LNCAP (cell line): ENCODE results near the gene TMEM239.

Source experiments
- TF ChIP-seq, protein P1 (sequence below): fragments of 450-650 bp; IDR thresholded peaks from 2 replicates; pipeline ENCODE4 v1.5.1; 2017; ENCODE audit warnings: mild to moderate bottlenecking

TMEM239 gene

DNA sequence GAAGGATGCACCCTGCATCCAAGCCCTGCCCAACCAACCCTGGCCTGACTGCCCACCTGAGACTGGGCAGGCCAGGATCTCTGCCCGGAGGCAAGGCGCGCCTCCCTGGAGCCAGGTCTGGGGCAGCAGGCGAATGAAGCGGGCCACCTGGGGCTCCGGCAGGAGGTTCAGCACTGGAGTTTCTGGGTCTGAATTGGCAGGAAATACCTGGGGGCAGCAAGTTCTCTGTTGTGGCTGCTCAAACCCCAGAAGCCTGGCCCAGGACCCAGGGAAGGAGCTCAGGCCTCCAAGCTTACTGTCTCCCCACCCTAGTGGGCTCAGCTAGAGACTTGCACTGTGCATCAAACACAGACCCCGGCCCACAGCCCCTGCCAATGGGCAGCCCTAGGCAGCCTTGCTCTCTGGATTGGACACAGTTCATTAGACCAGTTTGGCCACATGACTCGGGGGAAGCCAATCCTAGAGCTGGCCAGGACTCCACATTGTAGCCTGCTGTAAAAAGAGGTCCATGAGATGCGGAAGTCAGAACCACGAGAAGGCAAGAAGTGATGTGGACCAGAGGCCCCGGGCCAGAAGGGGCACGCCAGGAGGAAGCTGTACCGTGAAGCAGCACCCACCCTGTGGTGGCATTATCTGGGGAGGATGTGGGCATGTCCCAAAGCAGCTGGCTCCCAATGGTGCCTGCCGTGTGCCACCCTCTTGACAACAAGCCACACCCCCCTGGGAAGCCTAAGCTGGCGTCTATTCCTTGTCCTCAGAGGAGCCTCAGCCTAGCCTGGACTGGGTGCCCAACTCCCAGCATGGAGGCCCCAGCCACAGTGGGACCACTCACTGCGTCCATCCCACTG lies 18.8 kb upstream of the TMEM239 start:
- TF ChIP-seq, protein P1, sequence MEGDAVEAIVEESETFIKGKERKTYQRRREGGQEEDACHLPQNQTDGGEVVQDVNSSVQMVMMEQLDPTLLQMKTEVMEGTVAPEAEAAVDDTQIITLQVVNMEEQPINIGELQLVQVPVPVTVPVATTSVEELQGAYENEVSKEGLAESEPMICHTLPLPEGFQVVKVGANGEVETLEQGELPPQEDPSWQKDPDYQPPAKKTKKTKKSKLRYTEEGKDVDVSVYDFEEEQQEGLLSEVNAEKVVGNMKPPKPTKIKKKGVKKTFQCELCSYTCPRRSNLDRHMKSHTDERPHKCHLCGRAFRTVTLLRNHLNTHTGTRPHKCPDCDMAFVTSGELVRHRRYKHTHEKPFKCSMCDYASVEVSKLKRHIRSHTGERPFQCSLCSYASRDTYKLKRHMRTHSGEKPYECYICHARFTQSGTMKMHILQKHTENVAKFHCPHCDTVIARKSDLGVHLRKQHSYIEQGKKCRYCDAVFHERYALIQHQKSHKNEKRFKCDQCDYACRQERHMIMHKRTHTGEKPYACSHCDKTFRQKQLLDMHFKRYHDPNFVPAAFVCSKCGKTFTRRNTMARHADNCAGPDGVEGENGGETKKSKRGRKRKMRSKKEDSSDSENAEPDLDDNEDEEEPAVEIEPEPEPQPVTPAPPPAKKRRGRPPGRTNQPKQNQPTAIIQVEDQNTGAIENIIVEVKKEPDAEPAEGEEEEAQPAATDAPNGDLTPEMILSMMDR, result no peak

DNA sequence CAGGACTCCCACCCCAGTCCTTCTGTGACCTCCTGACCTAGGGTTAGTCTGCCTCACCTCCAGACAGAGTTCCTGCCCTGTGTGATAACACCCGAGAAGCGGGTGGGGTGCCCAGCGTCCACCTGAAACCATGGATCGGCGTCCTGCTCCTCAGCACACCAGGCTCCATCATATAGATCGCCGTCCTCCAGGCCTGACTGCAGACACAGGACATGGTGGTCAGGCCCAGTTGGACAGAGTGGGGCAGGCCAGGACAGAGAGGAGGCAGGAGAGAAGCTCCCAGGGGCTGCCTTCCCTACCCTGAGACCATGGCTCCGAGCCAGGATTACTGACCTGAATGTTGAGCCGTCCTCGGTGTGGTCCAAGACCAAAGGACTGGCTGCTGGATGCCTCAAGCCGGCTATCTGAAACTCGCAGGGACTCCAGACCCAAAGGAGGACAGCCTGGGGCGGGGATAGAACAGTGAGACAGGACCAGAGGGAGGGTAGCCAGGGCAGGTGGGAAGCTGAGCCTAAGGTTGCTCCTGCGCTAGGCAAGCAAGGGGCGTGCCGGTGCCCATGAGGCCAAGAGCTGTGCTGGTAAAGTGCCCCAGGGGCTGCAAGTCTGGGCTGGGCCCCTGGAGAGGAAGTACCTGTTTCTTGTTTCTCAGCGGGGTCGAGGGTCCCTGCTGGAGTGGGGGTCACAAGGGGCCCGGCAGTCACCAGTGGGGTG lies 17.9 kb upstream of the TMEM239 start:
- TF ChIP-seq, protein P1, result no peak

DNA sequence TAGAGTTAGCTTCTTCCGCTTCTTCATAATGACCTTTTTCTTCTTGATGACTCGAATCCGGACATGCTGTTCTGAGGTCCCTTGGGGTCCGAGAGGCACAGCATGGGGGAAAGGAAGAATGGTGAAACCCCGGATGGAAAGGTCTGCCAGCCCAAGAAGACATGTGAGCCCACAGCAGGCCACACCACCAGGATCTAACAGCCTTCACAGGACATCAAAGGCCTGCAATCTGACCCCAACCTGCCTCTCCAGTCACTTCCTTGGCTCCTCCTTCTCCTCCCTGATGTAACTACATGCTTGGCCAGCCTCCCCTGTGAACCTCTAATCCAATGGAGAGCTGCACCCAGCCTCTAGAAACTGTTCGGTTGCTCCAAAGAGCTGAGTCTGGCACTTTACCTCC lies 17.4 kb upstream of the TMEM239 start:
- TF ChIP-seq, protein P1, result no peak

DNA sequence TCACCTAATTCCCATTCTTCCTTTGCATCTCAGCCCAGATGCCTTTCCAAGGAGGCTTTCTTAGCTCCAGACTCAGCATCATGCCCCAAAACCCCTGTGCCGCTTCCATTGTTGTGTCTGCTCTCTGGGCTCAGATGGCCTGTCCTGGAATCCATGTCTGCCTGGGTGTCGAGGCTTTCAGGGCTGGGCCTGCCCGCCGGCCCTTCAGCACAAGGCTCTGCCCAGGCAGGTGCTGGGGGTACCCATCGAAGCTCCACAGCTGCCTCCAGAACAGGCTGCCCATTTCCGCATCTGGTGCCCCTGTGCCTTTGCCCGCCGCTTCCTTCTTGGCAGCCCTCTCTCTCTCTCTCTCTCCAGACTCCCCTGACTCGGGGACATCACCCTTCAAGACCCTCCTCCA lies 16.9 kb upstream of the TMEM239 start:
- TF ChIP-seq, protein P1, result no peak

DNA sequence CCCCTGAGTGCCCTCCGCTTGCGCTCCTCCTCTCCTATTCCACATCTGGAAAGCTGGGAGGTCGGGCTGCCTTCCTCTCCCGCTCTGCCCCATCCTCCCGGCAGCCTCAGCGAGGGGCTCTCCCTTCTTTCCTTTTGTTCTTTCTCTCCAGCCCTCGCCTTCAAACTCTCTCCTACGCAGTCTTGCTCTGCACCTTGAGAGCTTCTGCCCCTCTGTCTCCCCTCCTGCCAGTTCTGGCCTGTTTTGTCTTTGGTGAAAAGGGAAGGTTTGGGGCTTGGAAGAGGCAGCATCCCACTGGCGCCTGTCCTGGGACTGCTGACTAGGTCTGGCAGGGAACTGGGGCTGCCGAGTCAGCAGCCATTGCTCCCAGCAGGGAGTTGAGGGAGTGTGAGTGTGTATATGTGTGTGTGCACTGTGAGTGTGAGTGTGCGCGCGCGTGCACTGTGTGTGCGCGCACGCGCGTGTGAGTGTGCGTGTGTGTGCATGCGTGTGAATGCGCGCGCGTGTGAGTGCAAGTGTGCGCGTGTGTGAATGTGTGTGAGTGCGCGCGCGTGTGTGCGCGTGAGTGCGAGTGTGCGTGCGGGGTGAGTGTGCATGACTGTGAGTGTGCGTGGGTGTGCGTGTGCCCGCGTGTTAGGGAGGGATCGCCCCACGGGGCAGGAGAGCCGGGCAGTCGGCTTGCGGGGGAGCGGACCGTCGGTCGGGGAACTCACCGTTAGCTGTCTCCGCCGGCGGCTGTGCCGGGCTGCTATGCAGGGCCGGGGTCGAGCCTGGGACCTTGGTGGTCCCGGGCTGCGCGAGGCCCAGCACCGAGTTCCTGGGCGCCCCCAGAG lies 16.3 kb upstream of the TMEM239 start:
- TF ChIP-seq, protein P1, result no peak

DNA sequence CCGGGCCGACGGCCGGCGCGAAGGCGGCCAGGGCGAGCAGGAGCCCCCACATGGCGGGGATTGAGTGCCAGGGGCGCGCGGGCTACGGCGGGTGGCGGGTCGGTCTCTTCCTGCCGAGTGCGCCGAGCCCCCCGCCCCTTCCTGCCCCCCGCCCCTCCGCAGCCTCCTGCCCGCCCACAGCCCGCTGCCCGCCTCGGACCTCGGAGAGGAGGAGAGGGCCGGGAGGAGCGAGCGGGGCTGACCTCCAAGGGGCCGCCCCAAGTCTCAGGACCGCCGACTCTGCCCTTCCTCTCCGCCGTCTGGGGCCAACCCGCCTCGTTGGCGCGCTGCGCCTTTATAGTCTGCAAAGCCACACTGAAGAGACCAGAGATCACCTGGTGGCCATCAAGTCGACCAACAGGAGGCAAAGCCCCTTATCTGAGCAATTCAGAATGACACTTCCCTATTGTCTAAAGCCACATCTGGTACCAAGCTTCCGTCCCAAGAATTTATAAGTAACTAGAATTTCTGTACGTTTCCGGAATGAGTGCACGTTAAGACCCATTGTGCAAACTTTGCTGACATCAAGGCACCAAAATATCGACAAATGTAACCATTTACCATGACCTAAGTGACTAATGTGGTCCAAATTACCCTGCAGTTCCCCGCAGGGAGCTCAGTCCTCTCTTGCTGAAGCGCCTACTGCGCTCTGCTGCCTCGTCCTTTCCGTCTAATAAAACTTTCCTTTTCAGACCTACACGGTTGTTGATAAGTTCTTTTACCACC lies 15.5 kb upstream of the TMEM239 start, which contains the start of gene CPXM1:
TSS of gene CPXM1 (minus strand) at position 107 of the 765 bp plus-strand sequence. CDS start at position 52, 55 bp downstream.
- TF ChIP-seq, protein P1, result no peak
